Measurements from ENCODE around the gene CFAP99.

GRCh38 chr4:2459589-2460349, 41.0 kb downstream of the CFAP99 start:
- TF ChIP-seq POLR2A (IDR thresholded peaks at IDR 0.05; ENCODE audit: low read depth, low read length), result no peak
- no peak for TF ChIP-seq POLR2AphosphoS5 (IDR thresholded peaks at IDR 0.05; ENCODE audit: low read depth, low read length)
